NCI-H2107 treated with DMSO at 0.1 percent for 48 hours (cell line): Measurements from ENCODE around the gene CTPS2.

ENCODE experiments used
- DNase-seq: peaks from one replicate; lab custom pipeline; 2025; ENCODE audit not compliant: unreplicated experiment; lab: John Stamatoyannopoulos, UW

CTPS2 gene

GRCh38 chrX:16573781-16574180 lies 138.7 kb downstream of the CTPS2 start:
- DNase-seq: no peak

GRCh38 chrX:16567681-16568080 lies 144.8 kb downstream of the CTPS2 start:
- no peak for DNase-seq

- DNase-seq: no peak
Measured at GRCh38 chrX:16566571-16566970, 145.9 kb downstream of the CTPS2 start.

GRCh38 chrX:16560173-16560572 lies 152.3 kb downstream of the CTPS2 start:
- DNase-seq: no peak

GRCh38 chrX:16559206-16559619 lies 153.3 kb downstream of the CTPS2 start:
- DNase-seq: no peak

GRCh38 chrX:16558489-16558888 lies 154.0 kb downstream of the CTPS2 start:
- DNase-seq: no peak

GRCh38 chrX:16552546-16552945 lies 159.9 kb downstream of the CTPS2 start:
- no peak for DNase-seq

GRCh38 chrX:16547644-16548043 lies 164.8 kb downstream of the CTPS2 start:
- no peak for DNase-seq

GRCh38 chrX:16544969-16545368 lies 167.5 kb downstream of the CTPS2 start:
- no peak for DNase-seq
